GM20431 (cell line): ENCODE measurements around the gene NUFIP1.
"Not testable (repeated sequence)": the region's sequence is repeated elsewhere in the genome, so short reads cannot be mapped to it uniquely, and the experiment has no call there.

Experiments
- in situ Hi-C: fragments of 300-500 bp; cut with MseI, MboI; formaldehyde crosslinking; loops from one replicate; pipeline ENCODE4 v1.15.0; 2020; ENCODE audit warnings: low sequenced_read_pairs; ENCODE audit not compliant: unreplicated experiment

The NUFIP1 gene

DNA sequence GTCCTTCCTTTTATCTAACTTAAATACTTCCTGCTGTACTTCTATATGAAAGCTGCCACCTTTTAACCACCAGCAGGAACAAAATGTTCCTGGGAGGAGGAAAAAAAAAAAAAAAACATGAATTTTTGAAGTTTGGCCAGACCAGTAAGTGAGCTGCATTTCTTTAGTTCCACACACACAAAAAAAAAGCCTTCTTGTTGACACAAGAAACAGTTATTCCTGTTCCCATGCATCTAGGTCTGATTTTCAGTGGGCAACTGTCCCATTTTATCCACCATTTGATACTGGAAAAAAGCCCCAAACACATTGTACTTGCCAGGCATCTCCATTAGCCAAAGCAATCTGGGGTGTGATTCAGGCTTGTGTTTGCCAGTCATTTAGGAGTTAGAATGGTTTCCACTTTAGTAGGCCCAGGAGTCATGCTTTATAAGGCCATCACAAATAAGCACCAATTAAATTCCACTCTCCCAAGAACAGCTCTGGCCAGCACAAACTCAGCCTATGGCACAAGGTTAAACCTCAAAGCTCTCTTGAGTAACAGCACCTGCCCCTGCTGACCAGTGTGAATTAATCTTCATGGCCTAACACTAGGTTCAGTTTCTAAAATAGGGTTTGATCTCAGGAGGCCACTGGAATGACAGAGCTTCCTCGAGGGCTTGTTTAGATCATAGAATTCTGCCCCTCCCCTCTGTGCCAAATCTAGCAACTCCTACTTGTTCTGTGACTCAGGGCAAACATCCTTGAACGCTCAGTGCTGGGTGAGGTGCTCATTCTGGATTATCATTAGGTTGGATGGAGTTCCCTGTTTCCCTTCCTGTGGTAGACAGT, 67.1 kb downstream of the NUFIP1 start:
- in situ Hi-C loops = no loop called here

DNA sequence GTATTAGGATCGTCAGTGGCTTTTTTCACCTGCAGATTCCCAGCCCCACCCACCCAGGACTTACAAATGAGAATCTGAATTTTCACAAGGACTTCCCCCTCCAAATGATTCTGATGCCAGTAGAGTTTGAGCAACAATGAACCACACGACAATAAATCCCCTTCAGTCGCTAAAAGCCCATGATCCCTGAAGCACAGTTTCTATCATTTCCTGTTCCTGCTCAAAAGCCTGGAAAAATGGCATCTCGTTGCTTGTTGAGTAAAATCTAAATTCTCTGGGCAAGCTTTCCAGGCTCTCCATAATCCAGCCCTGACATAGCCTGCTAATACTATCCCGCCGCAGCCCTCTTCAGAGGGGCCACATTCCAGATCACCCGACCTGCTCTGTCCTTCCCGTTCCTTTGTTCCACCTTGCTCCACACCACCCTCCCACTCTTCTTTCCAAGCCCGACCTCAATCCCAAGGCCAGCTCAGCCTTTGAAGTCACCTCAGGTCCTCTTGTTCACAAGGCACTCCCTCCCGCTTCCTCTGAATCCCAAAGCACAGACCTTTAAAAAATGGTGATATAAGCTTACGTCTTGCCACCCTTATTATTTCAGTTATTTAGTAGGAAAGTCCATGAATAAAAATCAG, 67.9 kb downstream of the NUFIP1 start:
- in situ Hi-C loops = no loop called here

DNA sequence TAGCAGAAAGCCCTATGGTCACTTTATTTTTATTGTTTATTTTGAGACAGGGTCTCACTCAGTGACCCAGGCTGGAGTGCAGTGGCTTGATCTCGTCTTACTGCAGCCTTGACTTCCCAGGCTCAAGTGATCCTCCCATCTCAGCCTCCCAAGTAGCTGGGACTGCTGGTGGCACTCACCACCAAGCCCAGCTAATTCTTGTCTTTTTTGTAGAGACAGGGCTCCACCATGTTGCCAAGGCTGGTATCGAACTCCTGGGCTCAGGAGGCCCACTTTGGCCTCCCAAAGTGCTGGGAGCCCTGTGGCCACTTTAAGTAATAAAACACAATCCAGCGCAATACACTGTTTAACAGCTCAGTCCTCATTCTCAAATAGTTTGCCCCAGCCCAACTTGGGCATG, 69.3 kb downstream of the NUFIP1 start:
- in situ Hi-C loops = no loop called here

- in situ Hi-C loops = no loop called here
Measured at GRCh38 chr13:44919104-44919804, 70.0 kb downstream of the NUFIP1 start.

DNA sequence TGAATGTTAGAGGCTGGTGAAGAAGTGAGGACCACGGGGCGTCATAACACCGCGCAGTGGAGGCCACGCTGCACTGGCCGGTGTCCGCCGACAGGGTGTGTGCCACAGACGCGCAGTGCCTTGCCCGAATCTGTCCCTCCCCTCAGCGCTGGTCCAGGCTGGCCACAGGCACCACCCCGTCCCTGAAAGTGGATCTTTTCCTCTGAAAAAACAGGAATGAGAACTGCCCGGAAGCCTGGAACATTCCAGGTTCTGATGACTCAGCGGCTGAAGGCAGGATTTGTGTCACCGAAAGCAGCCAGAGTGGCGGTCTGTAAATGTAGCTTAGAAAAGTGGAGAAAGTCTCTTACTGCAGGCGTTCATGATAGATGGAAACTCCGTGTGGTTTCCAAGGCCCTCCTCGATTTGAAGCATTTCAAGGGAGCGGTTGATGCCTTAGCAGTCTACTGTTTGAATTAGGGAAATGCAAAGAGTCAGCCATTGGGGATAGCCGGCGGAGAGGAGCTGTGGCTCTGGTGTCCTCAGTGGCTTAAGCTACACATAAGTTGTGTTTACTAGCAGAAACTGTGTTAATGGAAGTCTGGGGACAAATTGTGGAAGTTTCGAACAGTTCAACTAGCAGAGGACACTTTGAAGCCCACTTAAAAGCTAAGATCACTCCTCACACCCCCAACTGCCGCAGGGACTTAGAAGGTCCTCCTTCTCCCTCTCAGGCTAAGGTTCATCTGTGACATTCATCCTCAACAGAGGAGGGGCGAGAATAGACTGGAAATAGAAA, 70.8 kb downstream of the NUFIP1 start:
- in situ Hi-C loops = no loop called here

DNA sequence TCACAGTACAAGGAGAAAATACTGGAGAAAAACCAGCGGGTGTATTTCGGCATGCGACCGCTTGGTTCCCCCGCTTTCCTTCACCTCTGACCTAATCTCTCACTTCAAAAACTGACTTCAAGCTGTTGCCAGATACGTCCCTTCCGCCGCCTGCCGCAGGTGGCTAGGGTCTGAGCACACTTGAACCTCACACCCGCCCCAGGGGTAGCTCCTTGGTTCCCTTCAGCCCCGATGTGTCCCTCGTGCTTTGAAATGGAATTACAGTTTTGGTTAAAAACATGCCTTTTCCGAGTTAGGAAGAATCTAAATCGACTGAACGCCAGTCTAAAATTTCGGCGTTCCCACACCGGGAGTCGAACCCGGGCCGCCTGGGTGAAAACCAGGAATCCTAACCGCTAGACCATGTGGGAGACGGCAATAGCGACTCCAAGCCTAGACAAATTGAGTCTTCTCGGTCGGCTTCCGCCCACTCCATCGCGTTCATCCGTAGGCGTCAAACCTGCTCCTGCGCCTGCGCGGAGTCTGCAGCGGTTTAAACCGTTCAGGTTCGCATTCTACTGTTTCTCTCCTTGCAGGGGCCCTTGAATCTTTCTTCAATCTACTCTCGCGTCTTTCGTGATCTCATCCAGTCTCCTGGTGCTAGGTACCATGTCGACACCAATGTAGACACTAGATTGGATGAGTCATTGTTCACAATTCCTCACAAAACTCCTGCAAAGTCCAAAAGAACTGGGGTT, 71.5 kb downstream of the NUFIP1 start:
- in situ Hi-C loops = no loop called here

DNA sequence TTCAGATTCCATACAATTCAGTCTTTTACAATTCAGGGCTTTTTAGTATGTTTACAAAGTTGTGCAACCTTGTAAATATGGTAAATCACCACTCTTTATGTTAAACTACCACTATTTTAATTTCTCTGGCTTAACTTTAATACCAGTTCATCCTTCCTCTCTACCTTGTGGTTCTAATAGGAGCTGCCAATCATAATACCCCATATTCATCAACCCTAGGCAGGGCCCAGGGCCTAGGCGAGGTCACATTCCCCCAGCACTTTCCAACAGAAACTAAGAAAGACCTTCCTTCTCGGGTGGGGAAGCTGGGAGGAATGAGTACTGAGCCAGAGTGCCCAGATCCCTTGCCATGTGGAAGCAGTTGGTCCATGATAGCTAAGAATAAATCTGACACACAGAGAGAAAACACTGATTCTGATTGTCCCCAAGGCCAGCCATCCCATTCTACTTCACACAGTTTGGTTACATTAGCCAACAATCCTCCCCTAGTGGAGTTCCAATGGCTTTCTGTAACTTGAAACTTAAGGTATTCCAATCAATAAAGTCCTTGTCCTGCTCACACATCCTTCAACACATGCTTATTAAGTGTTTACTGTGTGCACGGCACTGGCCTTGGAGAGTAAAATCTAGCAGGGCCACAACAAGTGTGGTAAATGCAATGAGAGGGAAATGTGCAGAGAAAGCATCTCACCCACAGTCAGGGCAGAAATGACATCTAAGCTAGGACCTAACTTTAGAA, 76.8 kb downstream of the NUFIP1 start:
- in situ Hi-C loops = no loop called here

DNA sequence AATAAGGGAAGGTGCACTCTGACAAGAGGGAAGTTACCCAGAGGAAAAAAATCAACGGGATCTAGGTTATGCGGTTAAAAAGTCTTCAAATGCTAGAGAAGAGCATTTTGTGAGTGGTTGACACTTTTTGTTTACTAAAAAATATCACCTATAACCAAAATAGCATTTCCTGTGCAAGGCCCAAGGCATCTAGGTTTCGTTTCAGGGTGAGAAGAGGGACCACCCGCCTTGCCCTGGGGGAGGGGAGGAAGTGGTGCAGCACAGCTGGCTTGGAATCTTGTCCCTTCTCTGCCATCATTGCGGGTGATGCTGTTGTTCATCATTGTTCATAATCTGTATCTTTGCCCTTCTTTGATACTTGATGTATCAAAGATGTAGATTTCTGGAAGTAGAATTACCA, 80.6 kb downstream of the NUFIP1 start:
- in situ Hi-C loops = no loop called here

DNA sequence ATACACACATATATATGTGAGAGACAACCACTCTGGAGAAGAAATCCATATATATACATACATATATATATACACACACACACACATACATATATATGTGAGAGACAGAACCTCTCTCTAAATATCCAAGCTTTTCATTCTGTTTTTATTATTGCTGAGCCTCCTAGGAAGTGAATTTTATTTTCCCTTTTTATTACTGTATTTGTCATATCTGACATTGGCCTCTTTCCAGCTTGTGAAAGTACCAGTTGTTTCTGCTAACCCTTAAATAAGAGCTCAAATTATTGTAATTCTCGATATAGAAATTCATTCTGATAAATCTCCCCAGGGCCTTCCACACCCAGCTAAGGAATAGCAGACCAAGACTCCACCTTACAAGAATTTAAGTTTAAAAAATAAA, 81.0 kb downstream of the NUFIP1 start:
- in situ Hi-C loops = no loop called here

- in situ Hi-C loops = no loop called here
Measured at GRCh38 chr13:44906713-44907112, 82.6 kb downstream of the NUFIP1 start.

- in situ Hi-C loops = no loop called here
Measured at GRCh38 chr13:44906230-44906629, 83.0 kb downstream of the NUFIP1 start.

GRCh38 chr13:44905556-44905955, 83.7 kb downstream of the NUFIP1 start:
- in situ Hi-C loops = no loop called here

DNA sequence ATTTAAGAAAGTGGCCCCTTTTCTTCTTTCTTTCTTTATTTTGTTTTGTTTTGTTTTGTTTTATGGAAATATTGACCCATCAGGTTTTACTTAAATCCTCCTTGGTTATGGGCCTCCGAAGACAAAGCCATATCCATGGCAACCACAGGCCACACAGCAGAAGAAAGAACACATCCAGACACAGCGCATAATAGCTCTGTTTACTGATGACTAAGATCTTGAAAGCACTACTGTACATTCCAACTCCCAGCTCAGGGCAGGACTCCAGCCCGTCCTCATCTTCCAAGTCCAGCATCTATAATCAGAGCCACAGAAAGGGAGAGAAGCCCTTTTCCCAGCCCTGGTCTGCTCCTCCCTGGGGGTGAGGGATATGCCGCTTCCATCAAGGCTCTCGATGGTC, 84.3 kb downstream of the NUFIP1 start:
- in situ Hi-C loops = no loop called here

DNA sequence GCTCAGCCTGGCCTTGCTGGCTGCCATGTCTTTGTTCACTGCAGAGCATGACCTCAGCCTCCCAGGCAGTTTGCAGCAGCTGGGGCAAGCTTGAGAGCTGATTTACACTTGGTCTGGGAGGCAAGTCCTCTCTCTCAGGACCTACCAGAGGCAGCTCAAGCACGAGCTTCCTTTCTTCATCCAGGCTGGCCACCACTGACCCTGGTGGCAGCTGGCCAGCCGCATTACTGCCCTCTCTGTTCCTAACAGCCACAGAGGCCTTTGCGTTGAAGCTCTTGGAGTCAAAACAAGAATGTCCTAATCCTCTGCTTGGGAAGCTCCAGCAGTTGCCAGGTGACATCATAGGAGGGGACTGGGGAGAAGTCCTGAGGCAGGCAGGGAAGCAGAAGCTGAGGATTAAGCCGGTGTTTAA, 85.7 kb downstream of the NUFIP1 start:
- in situ Hi-C loops = no loop called here

- in situ Hi-C loops = no loop called here
Measured at GRCh38 chr13:44902738-44903137, 86.5 kb downstream of the NUFIP1 start.

DNA sequence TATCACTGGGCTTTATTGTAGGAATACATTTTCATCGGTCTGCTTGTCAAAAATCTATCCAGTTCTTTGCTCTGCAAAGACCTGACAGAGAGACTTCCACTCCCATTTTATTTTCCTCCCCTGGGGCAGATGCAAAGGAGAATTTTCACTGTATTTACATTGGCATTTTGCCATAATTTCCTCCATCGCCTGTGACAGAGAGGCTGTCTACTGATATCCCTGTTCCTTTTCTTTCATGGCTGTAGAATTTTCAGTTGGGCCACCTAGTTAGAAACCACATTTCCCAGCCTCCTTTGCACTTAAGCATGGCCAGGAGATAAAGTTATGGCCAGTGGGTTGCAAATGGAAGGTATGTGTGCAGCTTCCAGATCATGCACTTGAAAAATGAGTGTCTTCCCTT, 89.3 kb downstream of the NUFIP1 start:
- in situ Hi-C loops = no loop called here

DNA sequence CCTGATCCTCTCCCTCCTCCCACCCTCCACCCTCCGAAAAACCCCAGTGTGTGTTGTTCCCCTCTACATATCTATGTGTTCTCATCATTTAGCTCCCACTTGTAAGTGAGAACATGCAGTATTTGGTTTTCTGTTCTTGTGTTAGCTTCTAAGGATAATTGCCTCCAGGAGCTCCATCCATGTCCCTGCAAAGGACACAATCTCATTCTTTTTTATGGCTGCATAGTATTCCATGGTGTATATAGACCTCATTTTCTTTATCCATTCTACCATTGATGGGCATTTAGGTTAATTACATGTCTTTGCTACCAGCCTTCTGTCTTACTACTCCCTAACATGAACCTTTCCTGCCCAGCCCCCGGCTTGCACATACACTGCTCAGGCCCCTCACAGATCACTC, 91.0 kb downstream of the NUFIP1 start:
- in situ Hi-C loops = not testable (repeated sequence)

DNA sequence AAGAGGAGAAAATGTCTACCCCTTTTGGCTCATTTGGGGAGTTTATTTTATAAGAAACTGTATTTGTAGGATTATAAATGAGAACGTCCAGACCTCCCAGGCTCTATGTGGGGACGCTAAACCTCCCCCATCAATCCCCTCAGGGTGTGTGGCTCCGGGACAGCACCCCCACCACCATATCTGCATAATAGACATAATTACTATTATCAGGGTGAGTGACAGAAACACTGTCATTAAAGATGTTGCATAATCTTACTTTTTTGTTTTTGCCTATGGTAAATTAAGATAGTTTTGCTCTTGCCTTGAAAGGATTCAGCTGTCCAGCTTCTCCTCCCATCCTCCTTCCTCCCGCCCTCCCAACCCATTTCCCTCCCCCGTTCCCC, 93.3 kb downstream of the NUFIP1 start:
- in situ Hi-C loops = no loop called here

DNA sequence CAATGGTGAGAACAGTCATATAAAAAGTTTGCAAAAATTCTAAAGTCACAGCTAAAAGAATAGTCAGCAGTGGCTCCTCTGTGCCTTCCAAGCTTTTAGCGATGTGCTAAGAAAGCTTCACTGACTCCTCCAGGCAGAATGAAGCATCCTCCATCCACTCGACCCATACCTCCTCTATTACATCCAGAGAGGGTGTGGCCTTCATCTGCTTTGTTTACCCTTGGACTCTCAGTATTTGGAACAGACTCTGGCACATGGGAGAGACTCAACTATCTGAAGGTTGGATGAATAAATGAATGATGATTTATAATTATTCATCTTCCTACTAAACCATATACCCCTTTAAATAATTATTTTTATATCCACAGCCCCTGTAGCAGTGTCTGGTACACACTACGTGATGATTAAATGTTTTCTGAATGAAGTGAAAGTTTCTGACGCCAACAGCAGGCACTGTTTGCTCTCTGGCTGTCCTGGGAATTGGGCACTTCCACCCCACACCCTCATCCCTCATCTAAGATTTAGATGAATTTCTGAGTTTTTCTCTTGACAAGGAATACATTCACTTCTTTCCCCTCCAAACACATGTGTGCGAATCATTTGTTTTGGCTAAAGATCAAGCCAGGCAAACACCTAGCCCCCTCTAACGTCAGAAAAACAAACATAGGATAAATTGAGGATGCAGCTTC, 93.9 kb downstream of the NUFIP1 start:
- in situ Hi-C loops = no loop called here
